IMR-90 (cell line): Measurements from ENCODE around the gene LCN2. TPM values are rescaled to one million over a fixed set of nuclear protein-coding genes. Genes with fewer than 3 reads are reported as not detected.

Source experiments
- ATAC-seq: fragments of 200-7000 bp; cut with Tn5 transposase; 2 replicates; pipeline ENCODE4 v1.9.1; 2020; ENCODE audit warnings: low read depth, mild to moderate bottlenecking, moderate library complexity
- BruUV-seq: library from RNA; stranded (reverse); fragments of 400-500 nt; replicated peaks from 2 replicates; lab custom pipeline; 2021; lab: Mats Ljungman, UMichigan
- CTCF ChIA-PET: fragments of 300-600 bp; formaldehyde crosslinking; extraction: SDS; loops from one replicate; lab custom pipeline; 2021; ENCODE audit warnings: antibody characterized with exemption; lab: Yijun Ruan, JAX
- POLR2A ChIA-PET: fragments of 300-600 bp; sonication (Branson Sonifier 250); formaldehyde crosslinking; loops from one replicate; lab custom pipeline; 2022; ENCODE audit warnings: antibody characterized with exemption; ENCODE audit not compliant: unreplicated experiment; lab: Charles Lee
- DNase-seq: peaks from one replicate; pipeline ENCODE4 v3.0.0; 2013
- H2AFZ ChIP-seq: replicated peaks from 2 replicates; pipeline ENCODE3; 2013; ENCODE audit warnings: low read length, mild to moderate bottlenecking; ENCODE audit not compliant: poor library complexity
- H2AK5ac ChIP-seq: 2 replicates; pipeline ENCODE4 v1.6.1; 2013; ENCODE audit warnings: low read depth, low read length, inconsistent platforms
- H2AK9ac ChIP-seq: replicated peaks from 2 replicates; pipeline ENCODE3; 2013; ENCODE audit warnings: mild to moderate bottlenecking, low read depth, low read length, moderate library complexity; ENCODE audit not compliant: poor library complexity
- H2BK120ac ChIP-seq: 2 replicates; pipeline ENCODE4 v1.6.1; 2013; ENCODE audit warnings: low read depth, low read length, inconsistent platforms
- H2BK15ac ChIP-seq: 3 replicates; pipeline ENCODE4 v1.6.1; 2013; ENCODE audit warnings: low read depth, low read length, inconsistent platforms
- H2BK20ac ChIP-seq: 2 replicates; pipeline ENCODE4 v1.6.1; 2013; ENCODE audit warnings: low read depth, mild to moderate bottlenecking, inconsistent platforms, low read length, moderate library complexity
- H2BK5ac ChIP-seq: 2 replicates; pipeline ENCODE4 v1.6.1; 2013; ENCODE audit warnings: mild to moderate bottlenecking, low read depth, low read length, inconsistent platforms; ENCODE audit not compliant: poor library complexity, severe bottlenecking
- H3K14ac ChIP-seq: replicated peaks from 2 replicates; pipeline ENCODE4 v1.6.1; 2013; ENCODE audit warnings: low read depth, low read length, inconsistent platforms
- H3K18ac ChIP-seq: 2 replicates; pipeline ENCODE4 v1.6.1; 2013; ENCODE audit warnings: low read depth, low read length, control low read depth
- H3K23ac ChIP-seq: 2 replicates; pipeline ENCODE4 v1.6.1; 2013; ENCODE audit warnings: low read depth, low read length, inconsistent platforms
- H3K27ac ChIP-seq: 2 replicates; pipeline ENCODE4 v1.5.1; 2013; ENCODE audit warnings: mild to moderate bottlenecking, control low read depth, low read length; ENCODE audit not compliant: insufficient read depth
- H3K27me3 ChIP-seq: 2 replicates; pipeline ENCODE4 v1.6.1; 2013; ENCODE audit warnings: low read length; ENCODE audit not compliant: control insufficient read depth, insufficient read depth
- H3K36me3 ChIP-seq: 2 replicates; pipeline ENCODE4 v1.6.1; 2013; ENCODE audit warnings: low read length, mixed read lengths; ENCODE audit not compliant: control insufficient read depth, insufficient read depth
- H3K4ac ChIP-seq: 2 replicates; pipeline ENCODE4 v1.6.1; 2013; ENCODE audit warnings: low read depth, low read length, inconsistent platforms
- H3K4me1 ChIP-seq: 2 replicates; pipeline ENCODE4 v1.6.1; 2013; ENCODE audit warnings: low read length, mixed read lengths; ENCODE audit not compliant: control insufficient read depth, insufficient read depth
- H3K4me2 ChIP-seq: 2 replicates; pipeline ENCODE4 v1.6.1; 2013; ENCODE audit warnings: low read depth, mild to moderate bottlenecking, control low read depth, low read length, moderate library complexity
- H3K4me3 ChIP-seq: 2 replicates; pipeline ENCODE4 v1.5.1; 2013; ENCODE audit warnings: low read depth, mild to moderate bottlenecking, control low read depth, low read length, moderate library complexity; ENCODE audit not compliant: insufficient read depth
- H3K56ac ChIP-seq: 2 replicates; pipeline ENCODE4 v1.6.1; 2013; ENCODE audit warnings: low read length, inconsistent platforms; ENCODE audit not compliant: insufficient read depth; ENCODE audit errors: extremely low read depth
- H3K79me1 ChIP-seq, 2 experiments: 2 replicates each; pipeline ENCODE4 v1.6.1; 2013; ENCODE audit warnings: low read length in 2 of 2, inconsistent platforms in 1 of 2, low read depth in 1 of 2
- H3K9ac ChIP-seq: 2 replicates; pipeline ENCODE4 v1.6.1; 2013; ENCODE audit warnings: low read depth, low read length, control low read depth
- H3K9me1 ChIP-seq: 2 replicates; pipeline ENCODE4 v1.6.1; 2013; ENCODE audit warnings: low read length, inconsistent platforms; ENCODE audit not compliant: insufficient read depth
- H3K9me3 ChIP-seq: 2 replicates; pipeline ENCODE4 v1.6.1; 2013; ENCODE audit warnings: low read length; ENCODE audit not compliant: control insufficient read depth, insufficient read depth
- H4K20me1 ChIP-seq: 2 replicates; pipeline ENCODE4 v1.6.1; 2013; ENCODE audit warnings: low read length, inconsistent platforms; ENCODE audit not compliant: insufficient read depth
- H4K5ac ChIP-seq: 2 replicates; pipeline ENCODE4 v1.6.1; 2013; ENCODE audit warnings: mild to moderate bottlenecking, low read depth, low read length, control low read depth
- H4K8ac ChIP-seq, 2 experiments: 2 replicates each; pipeline ENCODE4 v1.6.1; 2013; ENCODE audit warnings: low read depth in 2 of 2, low read length in 2 of 2, control low read depth in 1 of 2, inconsistent platforms in 1 of 2
- H4K91ac ChIP-seq: 2 replicates; pipeline ENCODE4 v1.6.1; 2013; ENCODE audit warnings: low read depth, low read length, inconsistent platforms; ENCODE audit not compliant: insufficient read depth
- BHLHE40 ChIP-seq: fragments of 150-350 bp; IDR thresholded peaks from 2 replicates; pipeline ENCODE4 v1.6.1; 2016; ENCODE audit warnings: mild to moderate bottlenecking, low read depth, low read length
- CEBPB ChIP-seq: IDR thresholded peaks from 2 replicates; pipeline ENCODE4 v1.6.1; 2012; ENCODE audit warnings: low read depth, low read length, improper control_type of control experiment
- CHD1 ChIP-seq: IDR thresholded peaks from 2 replicates; pipeline ENCODE4 v1.6.1; 2012; ENCODE audit warnings: low read depth, low read length, improper control_type of control experiment
- ELK1 ChIP-seq: fragments of 150-350 bp; IDR thresholded peaks from 2 replicates; pipeline ENCODE4 v1.6.1; 2016; ENCODE audit warnings: low read depth, mild to moderate bottlenecking, low read length, moderate library complexity, borderline replicate concordance
- FOS ChIP-seq: fragments of 150-350 bp; IDR thresholded peaks from 2 replicates; pipeline ENCODE4 v1.6.1; 2016; ENCODE audit warnings: low read depth, low read length
- MAFK ChIP-seq: IDR thresholded peaks from 2 replicates; pipeline ENCODE4 v1.6.1; 2012; ENCODE audit warnings: low read depth, low read length, improper control_type of control experiment
- MAZ ChIP-seq: IDR thresholded peaks from 2 replicates; pipeline ENCODE4 v1.6.1; 2012; ENCODE audit warnings: low read depth, mild to moderate bottlenecking, low read length, improper control_type of control experiment, moderate library complexity, borderline replicate concordance
- MXI1 ChIP-seq: IDR thresholded peaks from 2 replicates; pipeline ENCODE4 v1.6.1; 2012; ENCODE audit warnings: low read depth, mild to moderate bottlenecking, low read length, moderate library complexity, borderline replicate concordance
- NFE2L2 ChIP-seq: fragments of 150-350 bp; IDR thresholded peaks from 2 replicates; pipeline ENCODE4 v1.6.1; 2016; ENCODE audit warnings: low read depth, mild to moderate bottlenecking, low read length
- POLR2A ChIP-seq: IDR thresholded peaks from 2 replicates; pipeline ENCODE4 v1.6.1; 2012; ENCODE audit warnings: mild to moderate bottlenecking, low read depth, low read length
- RAD21 ChIP-seq: IDR thresholded peaks from 2 replicates; pipeline ENCODE4 v1.6.1; 2012; ENCODE audit warnings: low read length, improper control_type of control experiment
- RCOR1 ChIP-seq: IDR thresholded peaks from 2 replicates; pipeline ENCODE4 v1.6.1; 2012; ENCODE audit warnings: mild to moderate bottlenecking, low read length, improper control_type of control experiment; ENCODE audit not compliant: insufficient replicate concordance
- RFX5 ChIP-seq: IDR thresholded peaks from 2 replicates; pipeline ENCODE4 v1.8.0; 2012; ENCODE audit warnings: low read depth, mild to moderate bottlenecking, low read length, moderate library complexity
- WGBS, 2 experiments: methylation state at CpG; one replicate each; pipeline versions ENCODE4 v1.1.5 to v1.1.7; 2013; ENCODE audit warnings: missing lambda C conversion rate in 2 of 2; ENCODE audit not compliant: insufficient read length in 1 of 2; ENCODE audit errors: extremely low coverage in 2 of 2; 5-methylcytosine and 5-hydroxymethylcytosine counted together
- dilution Hi-C: fragments of 300-500 bp; cut with HindIII; formaldehyde crosslinking; loops from one replicate; pipeline ENCODE4 v1.14.3; 2018; ENCODE audit warnings: low sequenced_read_pairs; ENCODE audit not compliant: unreplicated experiment
- in situ Hi-C: fragments of 300-500 bp; cut with MboI; formaldehyde crosslinking; loops from 3 replicates; pipeline ENCODE4 v1.14.3; 2019; ENCODE audit warnings: low sequenced_read_pairs, inconsistent platforms, mixed read lengths
- intact Hi-C: fragments of 100-400 bp; cut with micrococcal nuclease; formaldehyde crosslinking; loops from 2 replicates; pipeline ENCODE4 v1.10.0; 2022
- polyA plus RNA-seq, 3 experiments: library from polyadenylated mRNA; depleted of rRNA; stranded (reverse); fragments of >200 nt; gene quantifications; 2 replicates each; pipeline ENCODE4 v1.2.3, GENCODE V29; 2012; ENCODE audit warnings: low replicate concordance in 1 of 3
- total RNA-seq: library from RNA; depleted of rRNA; stranded (reverse); fragments of >200 nt; gene quantifications from 2 replicates; pipeline ENCODE4 v1.2.3, GENCODE V29; 2012
- TF ChIP-seq, protein P1 (sequence below): conservative IDR thresholded peaks from 2 replicates; pipeline ENCODE4 v1.5.1; 2012; ENCODE audit warnings: mild to moderate bottlenecking, low read depth, low read length, improper control_type of control experiment
- TF ChIP-seq, protein P2 (sequence below): fragments of 150-350 bp; IDR thresholded peaks from 2 replicates; pipeline ENCODE4 v1.6.1; 2017; ENCODE audit warnings: mild to moderate bottlenecking, antibody characterized with exemption, low read length, low read depth

Gene LCN2
- total and polyA plus RNA-seq, 2 of the 4 experiments (the other 2 are of a cell fraction), result not detected

DNA sequence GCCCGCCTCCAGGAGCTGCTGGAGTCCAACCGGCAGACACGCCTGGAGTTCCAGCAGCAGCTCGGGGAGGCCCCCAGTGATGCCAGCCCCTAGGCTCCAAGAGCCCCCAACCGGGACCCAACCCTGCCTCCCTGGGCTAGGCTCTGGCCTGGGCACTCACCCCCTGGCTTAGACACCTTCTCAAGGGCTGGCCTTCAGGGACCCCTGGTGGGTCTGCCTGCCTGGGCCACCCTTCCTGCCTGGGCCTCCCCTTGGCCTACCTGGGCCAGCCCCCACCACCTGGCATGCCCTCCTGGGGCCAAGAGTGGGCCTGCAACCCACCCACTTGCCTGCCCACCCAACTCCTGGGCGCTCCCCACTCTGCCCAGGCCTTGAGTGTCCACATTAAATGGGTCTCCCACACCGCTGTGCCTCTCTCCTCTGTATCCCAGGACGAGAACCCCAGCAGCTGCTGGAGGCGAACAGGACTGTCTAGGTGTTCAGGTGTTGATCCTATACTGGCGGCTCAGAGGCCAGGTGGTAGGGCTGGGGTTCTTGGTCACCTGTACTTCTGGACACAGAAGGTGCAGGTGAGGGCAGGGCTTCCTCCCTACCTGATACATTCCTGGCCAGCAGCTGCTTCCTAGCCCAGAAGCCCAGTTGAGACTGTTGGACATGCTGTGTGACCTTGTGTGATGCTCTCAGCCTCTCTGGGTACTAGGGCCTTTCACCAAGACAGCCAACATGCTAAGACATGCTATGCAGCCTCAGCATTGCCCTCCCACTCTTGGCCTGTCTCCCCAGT lies 14.5 kb downstream of the LCN2 start:
- Histone ChIP-seq H3K18ac (no peak overlapping the region), H2BK15ac (no peak overlapping the region), H3K14ac (no peak overlapping the region), H2BK5ac (no peak overlapping the region), H3K27me3 (no peaks in the 10 kb centered on the region), H3K9ac (no peak overlapping the region), H3K4me2 (no peak overlapping the region), H3K27ac (no peak overlapping the region), H3K9me3 (no peaks in the 10 kb centered on the region), H2AK9ac (no peak overlapping the region), H2AK5ac (no peak overlapping the region), H4K5ac (no peak overlapping the region), H3K4me1 (peaks cover 1% of the 10 kb centered on the region; the same call in 1 of the 2 replicates), H3K4me3 (no peak overlapping the region), H4K8ac (no peak overlapping the region), H3K36me3 (peaks cover 53% of the 10 kb centered on the region), H3K23ac (no peak overlapping the region), H4K91ac (no peak overlapping the region), H2BK20ac (no peak overlapping the region), H3K79me1 (peaks cover 14 to 57% of the 10 kb centered on the region in 2 experiments), H2AFZ (no peak overlapping the region), H3K56ac (no peak overlapping the region), H3K4ac (no peak overlapping the region), H3K9me1 (peaks cover 9% of the 10 kb centered on the region), H2BK120ac (no peak overlapping the region), H4K20me1 (peaks cover 11% of the 10 kb centered on the region)
- dilution Hi-C loops, result no loop called here
- WGBS, 2 experiments, result 86% methylated on average over 4 of the region's 10 CpGs; no CpG with 5 or more reads in 1 of the 2 experiments
- no TSS peak for BruUV-seq
- ChIA-PET CTCF (no interaction called here), POLR2A (no interaction called here)
- intact Hi-C loops, result no loop called here
- ATAC-seq (no peak), DNase-seq (no peak)
- in situ Hi-C loops, result no loop called here
- TF ChIP-seq ELK1 (no peak), CHD1 (no peak), BHLHE40 (no peak), CEBPB (no peak), MXI1 (no peak), RFX5 (no peak), NFE2L2 (no peak), RCOR1 (no peak), POLR2A (no peak), RAD21 (no peak), MAZ (no peak), FOS (no peak), MAFK (no peak)
- TF ChIP-seq, protein P1, sequence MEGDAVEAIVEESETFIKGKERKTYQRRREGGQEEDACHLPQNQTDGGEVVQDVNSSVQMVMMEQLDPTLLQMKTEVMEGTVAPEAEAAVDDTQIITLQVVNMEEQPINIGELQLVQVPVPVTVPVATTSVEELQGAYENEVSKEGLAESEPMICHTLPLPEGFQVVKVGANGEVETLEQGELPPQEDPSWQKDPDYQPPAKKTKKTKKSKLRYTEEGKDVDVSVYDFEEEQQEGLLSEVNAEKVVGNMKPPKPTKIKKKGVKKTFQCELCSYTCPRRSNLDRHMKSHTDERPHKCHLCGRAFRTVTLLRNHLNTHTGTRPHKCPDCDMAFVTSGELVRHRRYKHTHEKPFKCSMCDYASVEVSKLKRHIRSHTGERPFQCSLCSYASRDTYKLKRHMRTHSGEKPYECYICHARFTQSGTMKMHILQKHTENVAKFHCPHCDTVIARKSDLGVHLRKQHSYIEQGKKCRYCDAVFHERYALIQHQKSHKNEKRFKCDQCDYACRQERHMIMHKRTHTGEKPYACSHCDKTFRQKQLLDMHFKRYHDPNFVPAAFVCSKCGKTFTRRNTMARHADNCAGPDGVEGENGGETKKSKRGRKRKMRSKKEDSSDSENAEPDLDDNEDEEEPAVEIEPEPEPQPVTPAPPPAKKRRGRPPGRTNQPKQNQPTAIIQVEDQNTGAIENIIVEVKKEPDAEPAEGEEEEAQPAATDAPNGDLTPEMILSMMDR, result no peak
- TF ChIP-seq, protein P2, sequence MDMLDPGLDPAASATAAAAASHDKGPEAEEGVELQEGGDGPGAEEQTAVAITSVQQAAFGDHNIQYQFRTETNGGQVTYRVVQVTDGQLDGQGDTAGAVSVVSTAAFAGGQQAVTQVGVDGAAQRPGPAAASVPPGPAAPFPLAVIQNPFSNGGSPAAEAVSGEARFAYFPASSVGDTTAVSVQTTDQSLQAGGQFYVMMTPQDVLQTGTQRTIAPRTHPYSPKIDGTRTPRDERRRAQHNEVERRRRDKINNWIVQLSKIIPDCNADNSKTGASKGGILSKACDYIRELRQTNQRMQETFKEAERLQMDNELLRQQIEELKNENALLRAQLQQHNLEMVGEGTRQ, result no peak
